ENCODE measurements around the gene BCAP31. TPM values are rescaled to one million over a fixed set of nuclear protein-coding genes. Genes with fewer than 3 reads are reported as not detected.

BCAP31 gene
- total RNA-seq, 1 donor from 2014 or later, result 118 TPM

DNA sequence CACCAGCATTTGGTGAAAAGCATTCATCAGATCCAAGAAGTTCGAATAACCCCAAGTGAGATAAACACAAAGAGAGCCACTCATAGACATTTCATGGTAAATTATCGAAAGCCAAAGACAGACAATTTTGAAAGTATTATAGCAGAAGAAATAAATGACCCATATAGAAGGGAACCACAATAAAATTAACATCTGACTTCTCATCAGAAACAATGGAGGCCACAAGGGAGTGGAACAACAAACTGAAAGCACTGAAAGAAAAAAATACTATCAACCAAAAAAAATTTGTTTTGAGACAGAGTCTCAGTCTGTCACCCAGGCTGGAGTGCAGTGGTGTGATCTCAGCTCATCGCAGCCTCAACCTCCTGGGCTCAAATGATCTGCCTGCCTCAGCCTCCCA lies 64.9 kb downstream of the BCAP31 start:
- peaks cover 55% of the 10 kb centered on the region for H3K27me3 Mint-ChIP-seq (ENCODE audit: low read depth)
- no peak overlapping the region for H3K4me3 Mint-ChIP-seq
- no peaks in the 10 kb centered on the region for H3K4me1 Mint-ChIP-seq
- DNase-seq (ENCODE audit: low spot score in 2 of 2, unreplicated experiment in 2 of 2), result no peak
- no peak overlapping the region for H3K27ac Mint-ChIP-seq
- peaks cover 29% of the 10 kb centered on the region for H3K9me3 Mint-ChIP-seq
- H3K36me3 Mint-ChIP-seq, result no peaks in the 10 kb centered on the region
- TF ChIP-seq, protein P1, sequence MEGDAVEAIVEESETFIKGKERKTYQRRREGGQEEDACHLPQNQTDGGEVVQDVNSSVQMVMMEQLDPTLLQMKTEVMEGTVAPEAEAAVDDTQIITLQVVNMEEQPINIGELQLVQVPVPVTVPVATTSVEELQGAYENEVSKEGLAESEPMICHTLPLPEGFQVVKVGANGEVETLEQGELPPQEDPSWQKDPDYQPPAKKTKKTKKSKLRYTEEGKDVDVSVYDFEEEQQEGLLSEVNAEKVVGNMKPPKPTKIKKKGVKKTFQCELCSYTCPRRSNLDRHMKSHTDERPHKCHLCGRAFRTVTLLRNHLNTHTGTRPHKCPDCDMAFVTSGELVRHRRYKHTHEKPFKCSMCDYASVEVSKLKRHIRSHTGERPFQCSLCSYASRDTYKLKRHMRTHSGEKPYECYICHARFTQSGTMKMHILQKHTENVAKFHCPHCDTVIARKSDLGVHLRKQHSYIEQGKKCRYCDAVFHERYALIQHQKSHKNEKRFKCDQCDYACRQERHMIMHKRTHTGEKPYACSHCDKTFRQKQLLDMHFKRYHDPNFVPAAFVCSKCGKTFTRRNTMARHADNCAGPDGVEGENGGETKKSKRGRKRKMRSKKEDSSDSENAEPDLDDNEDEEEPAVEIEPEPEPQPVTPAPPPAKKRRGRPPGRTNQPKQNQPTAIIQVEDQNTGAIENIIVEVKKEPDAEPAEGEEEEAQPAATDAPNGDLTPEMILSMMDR (IDR thresholded peaks at IDR 0.05; ENCODE audit: unreplicated experiment), result no peak

GRCh38 chrX:153657161-153657560 lies 67.0 kb downstream of the BCAP31 start:
- Mint-ChIP-seq H3K27me3 (ENCODE audit: low read depth) (peaks cover 38% of the 10 kb centered on the region), H3K4me3 (no peak overlapping the region), H3K36me3 (no peaks in the 10 kb centered on the region), H3K27ac (no peak overlapping the region), H3K9me3 (peaks cover 35% of the 10 kb centered on the region), H3K4me1 (no peaks in the 10 kb centered on the region)
- TF ChIP-seq, protein P1 (IDR thresholded peaks at IDR 0.05; ENCODE audit: unreplicated experiment), result no peak
- DNase-seq (ENCODE audit: low spot score in 2 of 2, unreplicated experiment in 2 of 2), result peak in 1 of 2 experiments; percentile 11

- Mint-ChIP-seq H3K9me3 (peaks cover 19% of the 10 kb centered on the region), H3K4me1 (no peaks in the 10 kb centered on the region), H3K36me3 (no peaks in the 10 kb centered on the region), H3K27me3 (ENCODE audit: low read depth) (peaks cover 17% of the 10 kb centered on the region), H3K27ac (no peak overlapping the region), H3K4me3 (no peak overlapping the region)
- no peak for DNase-seq (ENCODE audit: low spot score in 2 of 2, unreplicated experiment in 2 of 2)
- TF ChIP-seq, protein P1 (IDR thresholded peaks at IDR 0.05; ENCODE audit: unreplicated experiment), result no peak
Measured at GRCh38 chrX:153653556-153653955, 70.6 kb downstream of the BCAP31 start.

GRCh38 chrX:153651540-153652079 lies 72.6 kb downstream of the BCAP31 start:
- TF ChIP-seq, protein P1 (IDR thresholded peaks at IDR 0.05; ENCODE audit: unreplicated experiment), result peak; percentile 20
- peak in 1 of 2 experiments; percentile 28 for DNase-seq (ENCODE audit: low spot score in 2 of 2, unreplicated experiment in 2 of 2)
- no peaks in the 10 kb centered on the region for H3K4me1 Mint-ChIP-seq
- peaks cover 17% of the 10 kb centered on the region for H3K9me3 Mint-ChIP-seq
- peaks cover 18% of the 10 kb centered on the region for H3K27me3 Mint-ChIP-seq (ENCODE audit: low read depth)
- no peaks in the 10 kb centered on the region for H3K36me3 Mint-ChIP-seq
- no peak overlapping the region for H3K4me3 Mint-ChIP-seq
- H3K27ac Mint-ChIP-seq, result no peak overlapping the region

DNA sequence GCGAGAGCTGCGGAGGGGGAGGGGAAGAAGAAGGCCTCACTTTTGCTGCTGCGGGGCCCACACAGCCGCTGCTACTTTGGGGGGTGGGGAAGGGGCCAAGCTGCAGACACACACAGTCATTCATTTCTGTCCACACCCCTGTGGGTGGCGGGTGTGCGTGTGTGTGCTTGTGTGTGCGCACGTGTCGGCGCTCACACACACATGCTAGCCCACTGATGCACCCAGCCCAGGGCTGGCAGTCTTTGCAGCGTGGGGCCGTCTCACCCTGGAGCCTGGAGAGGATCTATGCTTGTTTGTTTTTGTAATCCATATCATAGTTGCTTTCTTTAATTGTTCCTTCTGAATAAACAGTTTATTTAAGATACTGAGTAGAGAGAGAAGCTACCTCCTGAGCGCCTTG lies 73.2 kb downstream of the BCAP31 start:
- Mint-ChIP-seq H3K36me3 (no peaks in the 10 kb centered on the region), H3K27me3 (ENCODE audit: low read depth) (peaks cover 25% of the 10 kb centered on the region), H3K4me3 (no peak overlapping the region), H3K4me1 (no peaks in the 10 kb centered on the region), H3K9me3 (peaks cover 17% of the 10 kb centered on the region), H3K27ac (no peak overlapping the region)
- no peak for DNase-seq (ENCODE audit: low spot score in 2 of 2, unreplicated experiment in 2 of 2)
- TF ChIP-seq, protein P1 (IDR thresholded peaks at IDR 0.05; ENCODE audit: unreplicated experiment), result no peak

Other genes starting within 250 kb of the BCAP31 start
- gene BGN, start 229.4 kb downstream of the BCAP31 start, total RNA-seq, result 114 to 121 TPM (median 121 TPM) in 3 replicates
- 0.82 to 0.99 TPM (median 0.83 TPM) in 3 replicates for gene ATP2B3, start 206.7 kb downstream of the BCAP31 start, total RNA-seq
- gene CCNQ, start 125.2 kb downstream of the BCAP31 start, total RNA-seq, result 17.2 to 19.1 TPM (median 17.3 TPM) in 3 replicates
- 3.5 to 4.2 TPM (median 3.7 TPM) in 3 replicates for gene DUSP9, start 77.2 kb downstream of the BCAP31 start, total RNA-seq
- gene PNCK, start 50.6 kb downstream of the BCAP31 start, total RNA-seq, result 28.2 to 35.1 TPM (median 28.5 TPM) in 3 replicates
- gene SLC6A8, start 36.5 kb downstream of the BCAP31 start, total RNA-seq, result 65.3 to 68.0 TPM (median 65.6 TPM) in 3 replicates
- gene ABCD1, start 469 bp upstream of the BCAP31 start, total RNA-seq, result 15.4 to 18.3 TPM (median 15.4 TPM) in 3 replicates
- 3.6 to 4.3 TPM (median 4.3 TPM) in 3 replicates for gene PLXNB3, start 39.9 kb upstream of the BCAP31 start, total RNA-seq
- gene SRPK3, start 56.7 kb upstream of the BCAP31 start, total RNA-seq, result 0.14 to 0.16 TPM in 2 of 3 replicates, not detected in the other
- gene IDH3G, start 70.0 kb upstream of the BCAP31 start, total RNA-seq, result 49.6 to 55.0 TPM (median 53.5 TPM) in 3 replicates
- gene SSR4, start 70.3 kb upstream of the BCAP31 start, total RNA-seq, result 213 to 228 TPM (median 214 TPM) in 3 replicates
- gene PDZD4, start 106.2 kb upstream of the BCAP31 start, total RNA-seq, result 6.8 to 8.8 TPM (median 7.6 TPM) in 3 replicates
- gene L1CAM, start 161.8 kb upstream of the BCAP31 start, total RNA-seq, result 1.4 to 2.1 TPM (median 2.1 TPM) in 3 replicates
- not detected in 3 replicates for gene AVPR2, start 180.3 kb upstream of the BCAP31 start, total RNA-seq
- 52.2 to 64.4 TPM (median 62.8 TPM) in 3 replicates for gene ARHGAP4, start 201.9 kb upstream of the BCAP31 start, total RNA-seq
- gene NAA10, start 210.7 kb upstream of the BCAP31 start, total RNA-seq, result 76.8 to 82.0 TPM (median 79.3 TPM) in 3 replicates
- 7.2 to 8.5 TPM (median 7.2 TPM) in 3 replicates for gene RENBP, start 220.3 kb upstream of the BCAP31 start, total RNA-seq
- 96.3 to 99.9 TPM (median 98.5 TPM) in 3 replicates for gene HCFC1, start 247.4 kb upstream of the BCAP31 start, total RNA-seq
- 11.5 to 15.0 TPM (median 14.2 TPM) in 3 replicates for gene TMEM187, start 248.4 kb upstream of the BCAP31 start, total RNA-seq